Measurements from ENCODE around the gene ANGPTL2.
"Not testable (repeated sequence)": the region's sequence is repeated elsewhere in the genome, so short reads cannot be mapped to it uniquely, and the experiment has no call there.

ANGPTL2 gene, protein sequence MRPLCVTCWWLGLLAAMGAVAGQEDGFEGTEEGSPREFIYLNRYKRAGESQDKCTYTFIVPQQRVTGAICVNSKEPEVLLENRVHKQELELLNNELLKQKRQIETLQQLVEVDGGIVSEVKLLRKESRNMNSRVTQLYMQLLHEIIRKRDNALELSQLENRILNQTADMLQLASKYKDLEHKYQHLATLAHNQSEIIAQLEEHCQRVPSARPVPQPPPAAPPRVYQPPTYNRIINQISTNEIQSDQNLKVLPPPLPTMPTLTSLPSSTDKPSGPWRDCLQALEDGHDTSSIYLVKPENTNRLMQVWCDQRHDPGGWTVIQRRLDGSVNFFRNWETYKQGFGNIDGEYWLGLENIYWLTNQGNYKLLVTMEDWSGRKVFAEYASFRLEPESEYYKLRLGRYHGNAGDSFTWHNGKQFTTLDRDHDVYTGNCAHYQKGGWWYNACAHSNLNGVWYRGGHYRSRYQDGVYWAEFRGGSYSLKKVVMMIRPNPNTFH

DNA sequence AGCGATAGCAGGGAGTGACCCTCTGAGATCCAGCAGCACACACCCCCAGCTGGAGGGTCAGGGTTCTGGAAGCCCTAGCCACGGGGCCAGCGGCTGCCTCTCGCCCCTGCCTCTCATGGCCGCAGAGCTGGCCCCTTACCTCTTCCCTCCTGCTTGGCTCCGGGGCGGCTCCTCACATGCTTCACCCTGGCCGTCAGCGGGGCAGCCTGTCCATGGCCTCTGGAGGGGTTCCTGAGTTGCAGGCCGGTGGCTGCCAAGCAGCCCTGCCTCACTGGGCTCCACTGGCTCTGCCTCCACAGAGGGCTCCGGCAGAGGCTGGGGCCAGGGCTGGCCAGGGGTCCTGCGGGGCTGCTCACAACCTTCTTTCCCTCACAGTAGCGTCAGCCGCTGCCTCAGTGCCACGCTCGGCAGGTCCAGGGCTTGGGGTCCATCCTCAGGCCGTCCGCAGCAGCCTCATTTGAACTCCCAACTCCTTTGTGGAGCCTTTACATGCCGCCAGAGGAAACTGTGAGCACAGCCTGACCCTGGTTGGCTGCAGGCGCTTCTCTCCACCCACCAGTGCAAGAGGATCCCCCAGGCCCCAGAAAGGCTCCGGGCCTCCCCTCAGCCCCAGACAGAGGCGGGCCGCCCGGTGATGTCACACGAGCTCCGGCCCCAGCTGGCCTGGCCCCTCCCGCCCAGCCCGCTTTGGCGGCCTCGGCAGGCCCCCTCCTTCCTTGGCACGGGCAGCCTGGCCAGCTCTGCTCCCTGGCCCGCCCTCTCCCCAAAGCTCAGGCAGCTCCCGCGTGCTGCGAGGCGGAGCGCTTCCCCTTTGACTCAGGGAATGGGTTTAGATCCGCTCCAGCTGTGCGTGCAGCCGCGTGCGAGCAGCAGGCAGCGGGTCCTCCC, at the start of gene ANGPTL2:
ANGPTL2 (minus strand) TSS at position 460 of the 888 bp plus-strand sequence. CDS start 13,904 bp downstream, outside the sequence.
- peak; percentile 85 for DNase-seq (ENCODE audit: low read depth)

DNA sequence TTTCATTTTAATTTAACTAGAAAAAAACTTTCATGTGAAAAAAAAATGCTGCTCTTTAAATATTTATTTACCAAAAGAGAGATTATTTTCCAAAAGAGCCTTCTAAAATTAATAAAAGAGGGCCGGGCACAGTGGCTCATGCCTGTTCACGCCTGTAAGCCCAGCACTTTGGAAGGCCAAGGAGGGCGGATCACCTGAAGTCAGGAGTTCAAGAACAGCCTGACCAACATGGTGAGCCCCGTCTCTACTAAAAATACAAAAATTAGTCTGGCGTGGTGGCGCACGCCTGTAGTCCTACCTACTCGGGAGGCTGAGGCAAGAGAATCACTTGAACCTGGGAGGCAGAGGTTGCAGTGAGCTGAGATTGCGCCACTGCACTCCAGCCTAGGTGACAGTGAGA, 48.9 kb upstream of the ANGPTL2 start:
- DNase-seq (ENCODE audit: low read depth), result not testable (repeated sequence)

DNA sequence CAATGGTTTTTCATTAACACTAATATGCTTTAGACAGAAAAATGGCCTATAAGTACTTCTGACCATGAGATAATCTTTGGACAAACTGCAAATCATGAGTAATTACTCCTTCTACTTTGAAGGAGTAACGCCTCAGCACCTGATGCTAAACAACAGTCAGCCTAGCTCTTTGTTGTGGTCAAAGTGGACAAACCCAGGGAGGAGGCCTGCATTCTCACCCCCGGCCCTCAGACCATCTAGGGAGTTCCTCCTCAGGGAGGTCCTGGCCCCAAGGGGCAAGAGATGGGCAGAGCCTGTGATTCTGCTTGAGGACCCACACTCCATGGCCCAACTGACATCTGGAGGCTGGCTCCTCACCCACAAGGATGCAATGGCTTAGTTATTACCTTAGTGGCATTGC, 48.2 kb upstream of the ANGPTL2 start:
- DNase-seq (ENCODE audit: low read depth), result no peak

DNA sequence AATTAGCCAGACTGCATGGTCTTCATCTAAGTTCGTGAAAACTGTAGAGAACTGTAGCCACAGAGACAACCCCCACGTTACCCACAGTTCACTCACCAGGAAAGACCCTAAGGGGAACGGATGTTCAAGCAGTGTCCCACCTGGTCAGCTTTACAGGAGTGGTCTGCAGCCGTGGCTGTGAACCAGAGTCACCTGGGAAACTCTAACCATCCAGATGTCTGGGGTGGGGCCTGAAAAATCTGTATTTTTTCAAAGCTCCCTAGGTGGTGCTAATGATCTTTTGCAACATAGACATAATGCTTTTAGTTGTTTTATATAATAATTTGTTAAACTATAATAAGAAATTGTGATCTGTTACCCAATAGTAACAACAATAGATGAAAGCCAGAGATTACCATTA, 47.7 kb upstream of the ANGPTL2 start:
- DNase-seq (ENCODE audit: low read depth), result no peak

DNA sequence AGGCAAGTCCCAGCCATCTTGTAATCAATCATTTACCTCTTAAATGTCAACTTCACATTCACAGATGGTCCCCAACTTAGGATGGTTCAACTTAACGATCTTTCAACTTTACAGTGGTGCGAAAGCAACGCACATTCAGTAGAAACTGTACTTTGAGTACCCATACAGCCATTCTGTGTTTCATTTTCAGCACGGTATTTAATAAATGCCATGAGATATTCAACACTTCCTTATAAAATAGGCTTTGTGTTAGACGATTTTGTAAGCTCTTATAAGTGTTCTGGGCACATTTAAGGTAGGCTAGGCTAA, 47.1 kb upstream of the ANGPTL2 start:
- no peak for DNase-seq (ENCODE audit: low read depth)

DNA sequence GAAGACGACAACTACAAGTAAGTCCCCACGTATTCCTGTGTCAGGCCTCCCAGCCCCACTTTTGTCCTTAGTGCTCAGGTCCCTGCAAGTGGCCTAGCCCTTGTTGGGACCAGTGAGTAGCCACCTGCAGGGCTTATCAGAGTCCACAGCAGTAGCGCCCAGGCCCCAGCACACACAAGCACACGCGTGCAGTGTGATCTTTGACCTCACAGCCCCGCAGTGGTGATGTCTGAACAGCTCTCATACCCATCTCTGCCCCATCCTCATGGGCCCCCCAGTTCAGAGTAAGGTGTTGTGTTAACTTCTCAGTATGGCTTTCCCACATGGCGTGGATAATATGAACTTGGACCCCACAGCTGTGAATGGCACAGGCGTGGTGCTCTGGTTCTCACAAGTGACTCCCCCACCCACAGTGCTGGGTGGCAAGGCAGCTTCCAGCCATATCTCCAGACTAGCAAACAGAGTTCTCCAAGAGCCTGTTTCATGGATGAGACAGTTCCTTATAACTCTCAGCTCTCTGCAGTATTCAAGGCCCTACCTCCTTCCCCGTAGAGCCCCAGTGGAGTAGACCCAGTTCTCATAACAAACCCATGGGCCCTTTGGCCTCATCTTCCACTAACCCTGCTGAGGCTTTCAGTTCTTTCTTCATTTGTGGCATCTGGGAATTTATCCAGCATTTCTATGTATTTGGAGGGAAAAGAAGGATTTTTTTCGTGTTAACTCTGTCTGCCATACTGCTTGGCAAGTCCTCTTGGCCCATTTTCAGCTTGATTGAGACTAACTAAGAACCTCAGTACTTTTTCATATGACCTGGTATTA, 46.5 kb upstream of the ANGPTL2 start:
- DNase-seq (ENCODE audit: low read depth), result no peak

DNA sequence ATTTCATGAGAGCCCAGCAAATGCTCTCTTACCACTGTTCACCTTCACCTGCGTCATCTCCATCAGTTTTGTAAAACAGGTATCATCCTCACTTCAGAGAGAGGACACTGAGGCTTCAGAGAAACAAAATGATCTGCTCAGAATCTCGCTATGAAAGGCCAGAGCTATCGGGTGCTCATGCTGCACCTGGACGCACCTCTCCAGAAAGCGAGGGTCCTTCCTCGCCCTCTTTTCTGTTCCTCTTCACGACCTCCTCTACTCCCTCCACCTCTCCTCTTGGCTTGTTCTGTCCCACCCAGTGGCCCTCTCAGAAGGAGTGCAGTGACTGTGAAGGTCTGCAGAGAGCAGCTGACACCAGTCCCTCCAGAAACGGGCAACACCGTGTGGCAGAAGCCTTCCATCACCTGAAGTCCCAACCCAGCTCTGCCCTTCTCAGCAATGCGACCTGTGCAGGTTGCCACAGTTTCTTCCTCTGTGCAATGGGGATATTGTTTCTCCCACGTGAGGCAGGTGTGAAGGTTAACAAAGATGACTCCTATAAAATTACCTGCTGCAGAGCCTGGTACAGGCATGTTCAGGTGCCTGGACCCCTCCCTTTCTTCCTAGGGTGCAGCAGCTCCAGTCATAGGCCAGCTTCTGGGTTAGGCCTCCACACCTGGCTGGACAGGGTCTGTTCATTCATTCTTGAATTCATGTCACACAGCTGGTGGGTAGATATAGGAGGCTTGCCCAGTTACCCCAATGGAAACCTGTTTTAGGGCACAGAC, 45.3 kb upstream of the ANGPTL2 start:
- no peak for DNase-seq (ENCODE audit: low read depth)

DNA sequence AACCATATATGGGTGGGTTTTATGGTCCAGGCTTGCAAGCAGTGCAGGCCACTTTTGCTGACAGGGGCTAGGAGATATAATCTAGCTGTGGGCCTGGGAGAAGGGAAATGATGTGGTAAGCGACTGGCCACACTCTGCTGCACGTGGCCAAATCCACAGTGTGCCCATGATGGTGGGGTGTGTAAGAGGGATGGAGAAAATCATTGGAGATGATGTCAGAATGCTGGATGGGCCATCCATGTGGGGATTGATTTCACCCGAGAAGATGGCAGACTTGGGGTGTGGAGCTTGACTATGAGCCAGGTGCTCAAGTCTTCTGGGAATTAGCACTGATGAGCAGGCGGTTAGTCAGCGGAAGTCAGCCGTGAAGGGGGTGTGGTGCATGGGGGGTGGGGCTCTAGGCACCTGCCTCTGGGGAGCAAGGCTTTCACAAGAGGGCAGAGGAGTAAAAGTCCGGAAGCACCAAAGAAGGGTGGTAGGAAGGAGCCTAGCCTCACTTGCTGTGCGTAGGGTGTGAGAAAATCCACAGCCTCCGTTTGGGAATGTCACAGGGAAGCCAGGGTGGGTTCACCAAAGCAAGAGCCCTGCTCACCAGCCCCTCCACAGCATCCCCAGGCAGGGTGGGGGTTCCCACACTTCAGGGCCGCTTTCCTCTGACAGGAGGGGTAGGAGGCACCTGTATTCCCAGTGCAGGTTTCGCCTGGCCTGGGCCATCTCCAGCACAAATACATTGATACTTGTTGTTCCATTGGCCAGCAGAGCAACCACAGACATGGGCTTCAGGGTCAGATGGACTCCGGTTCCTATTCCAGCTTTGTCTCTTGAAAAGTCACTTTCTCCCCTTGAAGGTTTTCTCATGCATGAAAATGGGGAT, 44.5 kb upstream of the ANGPTL2 start:
- peak; percentile 61 for DNase-seq (ENCODE audit: low read depth)

DNA sequence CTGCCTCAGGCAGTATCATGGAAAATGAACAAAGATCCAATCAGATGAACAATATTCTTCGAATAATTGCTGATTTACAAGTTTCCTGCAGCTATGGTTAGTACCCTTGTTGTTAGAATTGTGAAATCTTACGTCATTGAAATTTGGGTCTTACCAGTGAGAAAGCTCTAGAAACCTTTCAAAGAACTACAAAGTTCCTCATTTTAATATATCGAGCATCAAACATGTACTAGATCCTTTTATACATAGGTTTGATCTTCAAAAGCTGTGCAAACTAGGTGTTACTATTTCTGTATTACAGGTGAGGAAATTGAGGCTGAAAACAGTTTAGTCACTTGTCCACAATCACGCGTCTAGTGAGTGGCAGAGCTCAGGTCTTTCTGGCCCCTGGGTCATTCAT, 43.7 kb upstream of the ANGPTL2 start:
- no peak for DNase-seq (ENCODE audit: low read depth)

DNA sequence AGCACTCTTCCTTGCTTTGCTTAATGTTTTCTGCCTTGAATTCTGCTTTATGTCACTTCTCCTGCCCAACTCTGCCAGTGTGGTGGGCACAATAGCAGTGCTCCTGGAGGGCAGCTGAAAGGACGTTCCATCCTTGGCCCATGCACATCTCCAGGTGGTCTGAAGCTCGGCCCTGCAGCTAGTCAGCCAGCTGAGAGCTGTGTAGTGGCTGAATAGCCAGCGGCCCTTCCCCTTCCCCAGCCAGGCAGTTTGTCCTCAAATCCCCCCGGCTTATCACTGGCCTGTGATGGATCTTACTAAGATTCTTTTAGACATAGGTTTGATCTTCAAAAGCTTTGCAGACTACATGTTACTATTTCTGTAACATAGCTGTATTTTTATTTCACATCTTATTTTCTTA, 42.7 kb upstream of the ANGPTL2 start:
- DNase-seq (ENCODE audit: low read depth), result no peak

DNA sequence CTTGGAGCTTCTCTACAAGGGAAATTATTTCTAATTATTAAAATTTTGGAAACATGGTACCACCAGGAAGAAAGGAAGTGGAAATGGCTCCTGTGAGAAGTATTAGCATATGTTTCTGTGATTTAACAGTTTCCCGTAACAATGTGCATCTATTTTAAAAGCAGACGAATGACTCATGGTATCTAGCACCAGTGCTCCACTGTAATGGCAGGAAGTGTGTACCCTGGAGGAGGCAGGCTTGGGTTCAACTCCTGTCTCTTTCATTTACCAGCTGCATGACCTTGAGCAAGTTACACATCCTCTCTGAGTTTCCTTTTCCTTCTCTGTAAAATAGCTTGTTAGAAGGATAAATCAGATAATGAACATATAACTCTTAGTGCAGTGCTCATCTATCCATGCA, 41.0 kb upstream of the ANGPTL2 start:
- DNase-seq (ENCODE audit: low read depth), result peak; percentile 80

DNA sequence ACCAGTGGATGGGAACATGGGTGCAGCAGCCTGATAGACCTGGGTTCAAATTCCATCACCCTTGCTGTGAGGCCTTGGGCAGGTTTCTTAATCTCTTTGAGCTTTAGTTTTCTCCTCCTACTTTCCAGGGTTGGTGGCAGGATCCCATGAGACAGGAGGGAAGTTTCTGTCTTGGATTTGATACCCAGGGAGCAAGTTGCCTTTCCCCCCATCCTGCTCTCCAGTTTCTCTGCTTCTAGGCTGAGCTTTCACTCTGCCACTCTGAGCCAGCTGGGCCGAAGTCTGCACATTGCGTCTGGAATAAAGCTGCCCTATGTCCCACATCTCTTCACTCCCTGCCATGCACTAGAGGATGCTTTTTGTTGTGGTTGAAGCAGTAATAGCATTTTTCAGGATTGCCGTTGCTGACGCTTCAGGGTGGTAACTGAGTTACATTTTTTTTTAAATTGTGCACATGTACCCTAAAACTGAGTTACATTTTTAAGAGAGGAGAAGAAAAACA, 40.5 kb upstream of the ANGPTL2 start:
- peak; percentile 15 for DNase-seq (ENCODE audit: low read depth)

DNA sequence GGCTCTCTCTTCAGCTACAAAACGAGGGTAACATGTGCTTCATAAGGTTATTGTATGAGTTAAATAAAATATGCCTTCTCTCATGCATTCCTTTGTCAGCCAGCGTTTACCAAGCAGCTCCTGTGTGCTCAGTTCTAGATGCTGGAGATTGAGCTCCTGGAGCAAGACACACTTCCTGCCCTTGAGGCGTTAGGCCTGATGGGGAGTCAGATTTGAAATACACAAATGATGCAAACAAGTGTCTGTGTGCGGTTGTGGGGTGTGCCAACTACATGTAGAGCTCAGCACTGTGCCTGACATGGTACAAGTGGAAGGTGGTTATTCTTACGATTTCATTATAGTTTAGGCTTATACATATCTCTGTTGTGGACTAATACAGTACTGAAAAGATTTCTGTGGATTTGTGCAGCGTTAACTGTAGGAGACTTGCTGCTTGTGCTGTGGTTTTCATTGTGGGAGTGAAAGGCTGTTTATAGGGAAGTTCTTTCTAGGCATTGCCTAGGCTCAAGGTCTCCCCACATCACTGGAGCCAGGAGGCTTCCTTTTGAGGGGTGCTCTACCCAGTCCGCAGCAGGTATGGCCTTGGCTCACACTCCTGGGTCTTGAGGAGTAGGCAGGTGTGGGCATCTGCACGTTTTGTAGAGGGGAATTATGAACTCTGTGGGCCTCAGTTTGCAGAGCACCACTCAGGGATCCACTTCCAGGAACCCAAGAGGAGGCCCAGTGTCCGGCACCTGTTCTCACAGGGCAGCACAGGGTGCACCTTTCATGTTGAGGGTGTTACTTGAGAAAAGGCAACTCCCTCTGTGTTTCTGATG, 39.8 kb upstream of the ANGPTL2 start:
- DNase-seq (ENCODE audit: low read depth), result peak; percentile 49

DNA sequence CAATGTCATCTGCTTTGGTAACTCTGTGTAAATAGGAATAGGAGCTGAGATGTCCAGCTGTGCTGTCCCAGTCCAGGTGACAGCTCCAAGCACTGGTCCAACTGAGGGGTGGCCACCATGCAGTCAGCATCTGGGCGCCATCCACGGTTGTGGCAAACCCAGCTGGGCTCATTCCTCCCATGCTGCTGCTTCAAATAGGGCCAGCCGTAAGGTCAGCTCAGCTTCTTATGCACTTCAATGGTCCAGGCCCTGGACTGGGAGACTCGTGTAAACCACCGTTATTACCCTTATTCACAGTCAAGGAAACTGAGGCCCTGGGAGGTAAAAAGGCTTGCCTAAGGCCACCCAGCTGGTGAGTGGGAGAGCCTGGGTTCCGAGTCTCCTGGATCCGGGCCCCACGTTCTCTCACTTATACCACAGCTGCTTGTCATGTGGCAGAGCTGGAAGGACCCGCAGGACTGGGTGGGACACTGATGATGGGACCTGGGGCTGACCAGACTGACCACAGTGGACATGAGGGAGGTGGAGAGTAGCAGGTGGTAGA, 38.7 kb upstream of the ANGPTL2 start:
- no peak for DNase-seq (ENCODE audit: low read depth)

DNA sequence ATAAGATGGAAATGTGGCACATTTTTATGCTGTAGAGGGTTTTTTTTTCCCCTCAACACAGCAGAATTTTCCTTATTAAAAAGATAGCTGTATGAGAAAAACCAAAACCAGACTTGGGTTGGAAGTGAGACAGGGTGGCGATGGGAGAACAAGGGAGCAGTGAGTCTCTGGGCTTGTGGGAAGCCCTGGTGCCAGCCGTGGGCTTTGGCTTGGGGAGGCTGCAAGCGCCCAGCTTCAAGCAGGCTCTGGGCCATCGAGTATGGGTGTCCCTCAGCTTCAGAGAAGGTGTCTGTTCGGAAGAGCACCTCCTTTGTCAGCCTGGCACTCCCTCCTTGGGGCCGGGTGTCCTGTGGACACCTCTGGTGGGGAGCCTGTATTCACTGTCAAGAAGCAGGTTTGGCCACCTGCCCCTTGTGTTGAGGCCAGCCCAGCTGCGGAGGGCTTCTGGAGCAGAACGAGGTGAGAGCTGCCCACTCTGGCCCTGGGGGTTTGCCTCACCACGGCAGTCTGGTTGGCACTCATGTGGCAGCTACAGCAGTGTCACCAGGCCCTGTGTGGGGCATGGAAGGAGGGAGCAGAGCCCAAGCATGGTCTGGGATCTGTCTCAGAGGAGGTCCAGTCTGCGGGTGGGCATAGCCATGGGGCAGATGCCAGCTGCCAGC, 37.6 kb upstream of the ANGPTL2 start:
- DNase-seq (ENCODE audit: low read depth), result no peak

DNA sequence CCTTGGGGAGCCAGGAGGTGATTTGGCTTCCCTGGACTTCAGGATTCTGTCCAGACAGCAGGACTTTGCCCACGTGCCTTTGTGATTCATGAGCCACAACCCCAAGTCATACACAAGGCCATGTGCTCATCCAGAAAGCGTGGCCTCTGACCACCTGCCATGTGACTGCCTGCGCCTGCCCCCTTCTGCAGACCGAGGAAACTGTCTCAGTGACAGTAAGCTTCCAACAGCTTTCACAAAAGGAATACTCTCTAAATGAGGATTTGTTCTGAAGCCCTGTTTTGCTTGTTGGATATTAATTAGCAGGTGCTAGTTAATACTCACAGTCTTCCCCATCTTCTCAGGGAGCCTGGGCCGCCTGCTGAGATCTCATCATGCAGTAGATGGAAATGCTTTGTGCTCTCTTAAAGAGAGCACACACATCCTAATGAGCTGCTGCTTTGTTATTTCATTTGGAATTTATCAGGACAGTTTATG, 36.9 kb upstream of the ANGPTL2 start:
- DNase-seq (ENCODE audit: low read depth), result peak; percentile 93

DNA sequence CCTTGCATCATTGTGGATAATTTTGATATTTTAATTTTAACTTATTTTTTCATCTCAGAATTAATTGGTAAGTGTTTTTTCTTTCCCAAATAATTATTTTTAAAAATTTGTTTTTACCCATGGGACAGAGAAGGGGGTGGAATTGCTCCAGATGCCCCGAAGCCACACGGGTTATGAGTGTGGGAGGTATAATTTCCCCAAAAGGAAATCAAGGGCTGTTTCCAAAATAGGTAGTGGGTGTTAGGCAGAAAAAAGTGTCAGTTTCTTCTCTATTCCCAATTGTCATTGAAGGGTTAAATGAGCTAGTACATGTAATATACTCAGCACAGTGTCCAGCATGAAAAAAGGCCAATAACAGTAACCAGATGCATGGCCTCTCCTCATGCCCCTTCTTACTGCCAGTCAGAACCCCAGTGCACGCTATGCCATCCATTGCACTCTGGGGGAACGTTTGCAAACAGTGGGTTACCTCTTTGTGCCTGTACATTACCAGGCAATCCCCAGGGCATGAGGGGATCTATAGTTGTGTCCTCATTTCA, 36.4 kb upstream of the ANGPTL2 start:
- no peak for DNase-seq (ENCODE audit: low read depth)

DNA sequence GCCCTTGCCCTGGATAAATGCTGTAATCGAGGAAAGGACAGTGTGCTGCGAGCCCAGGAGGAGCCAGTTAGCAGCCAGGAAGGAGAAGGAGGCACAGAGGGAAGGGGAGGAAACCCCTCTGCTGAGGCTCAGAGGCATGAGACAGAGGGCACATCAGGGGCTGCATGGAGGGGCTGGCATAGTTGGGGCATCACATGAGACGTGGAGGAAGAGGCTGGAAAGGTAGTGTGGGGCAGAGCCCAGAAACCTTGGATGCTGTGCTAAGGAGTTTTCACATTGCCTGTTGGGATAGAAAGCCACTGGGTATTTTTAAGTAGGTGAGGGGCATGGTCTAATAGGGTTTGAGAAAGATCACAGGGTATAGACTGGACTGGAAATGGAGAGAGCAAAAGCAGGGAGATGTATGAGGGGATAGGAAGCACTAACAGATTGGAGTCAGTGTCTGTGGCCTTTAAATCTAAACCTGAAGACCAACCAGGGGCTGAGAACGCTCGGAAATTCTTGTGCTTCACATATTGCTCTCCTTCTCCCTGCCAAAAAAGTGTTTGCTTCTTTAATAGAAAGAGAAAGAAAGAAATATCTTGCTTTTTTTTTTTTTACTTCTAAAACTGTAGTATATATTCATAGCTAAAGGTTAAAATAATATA, 33.0 kb upstream of the ANGPTL2 start:
- DNase-seq (ENCODE audit: low read depth), result no peak

Data from ELR (cell line).